ENCODE results near the gene EEF2K. TPM values are rescaled to one million over a fixed set of nuclear protein-coding genes. Genes with fewer than 3 reads are reported as not detected.

EEF2K gene
- total and polyA plus RNA-seq, 2 of the 13 experiments (the other 11 are each of a cell fraction or from before 2014, with no cell fraction given) = 22.0 to 23.8 TPM

- no peak overlapping the region for H3K27ac ChIP-seq (ENCODE audit: extremely low read length, insufficient read depth, low read length)
- ATAC-seq = no peak
- in situ Hi-C loops (cut with HindIII; ENCODE audit: extremely low pct_ligation_motif_present, low pct_unique_long_range_greater_than_20kb) = loop anchor here (25.0 kb wide), 2 partner anchors 766 to 1166 kb away; partner anchors contain the start of genes DNAH3 and LDAF1
- H3K9me3 ChIP-seq (ENCODE audit: low read length) = no peaks in the 10 kb centered on the region
- no peak for DNase-seq (ENCODE audit: low spot score)
- BruUV-seq (replicated peaks) = no TSS peak
- intact Hi-C loops (cut with micrococcal nuclease; ENCODE audit: unreplicated experiment) = no loop called here
- H3K9ac ChIP-seq (ENCODE audit: insufficient read depth, low read depth, low read length) = no peak overlapping the region
- no peak overlapping the region for H3K4me3 ChIP-seq (replicated peaks in 1 of 3; ENCODE audit: insufficient read depth in 1 of 3, low read depth in 2 of 3, low read length in 3 of 3)
- FAIRE-seq = no peak
- H3K4me1 ChIP-seq (ENCODE audit: insufficient read depth, low read length) = no peaks in the 10 kb centered on the region
- TF ChIP-seq RBM22 (optimal IDR thresholded peaks at IDR 0.05; ENCODE audit: low read length) (peak; percentile 12), ZNF737 (CRISPR knock-in tag; IDR thresholded peaks at IDR 0.05; ENCODE audit: borderline replicate concordance) (0 out of 2 replicates have a peak, but pooled peaks have one; percentile 32), AGO2 (optimal IDR thresholded peaks at IDR 0.05; ENCODE audit: low read depth, low read length) (peak; percentile 70), HIVEP1 (CRISPR knock-in tag; IDR thresholded peaks at IDR 0.05) (peak; percentile 36; the same call in 1 of the 2 replicates), MXD1 (CRISPR knock-in tag; IDR thresholded peaks at IDR 0.05) (0 out of 2 replicates have a peak, but pooled peaks have one; percentile 37), ZBTB43 (CRISPR knock-in tag; conservative IDR thresholded peaks at IDR 0.05) (no peak), ETV5 (CRISPR knock-in tag; IDR thresholded peaks at IDR 0.05; ENCODE audit: borderline replicate concordance) (no peak), STAG1 (CRISPR knock-in tag; IDR thresholded peaks at IDR 0.05) (no peak), FUBP1 (CRISPR knock-in tag; IDR thresholded peaks at IDR 0.05; ENCODE audit: borderline replicate concordance) (no peak), DRAP1 (CRISPR knock-in tag; IDR thresholded peaks at IDR 0.05) (no peak), ZNF225 (CRISPR knock-in tag; IDR thresholded peaks at IDR 0.05) (peak; percentile 50; the same call in 1 of the 2 replicates), ZNF660 (CRISPR knock-in tag; IDR thresholded peaks at IDR 0.05; ENCODE audit: borderline replicate concordance, low read depth) (0 out of 2 replicates have a peak, but pooled peaks have one; percentile 24), HINFP (CRISPR knock-in tag; IDR thresholded peaks at IDR 0.05; ENCODE audit: low read depth) (no peak)
- ChIA-PET CTCF (ENCODE audit: low intra/inter-chr PET ratio, low total read pairs) (no interaction called here), POLR2A (no interaction called here)
- WGBS (ENCODE audit: low lambda C conversion rate) = 96% methylated on average over 6 of the region's 10 CpGs
- H3K4me2 ChIP-seq (ENCODE audit: low read depth, low read length) = no peak overlapping the region
- peaks cover 71 to 93% of the 10 kb centered on the region in 2 experiments for H3K36me3 ChIP-seq (replicated peaks in 1 of 2; ENCODE audit: control insufficient read depth in 1 of 2, insufficient read depth in 2 of 2, low read length in 2 of 2)
- H3K79me2 ChIP-seq (ENCODE audit: insufficient read depth, low read length) = no peaks in the 10 kb centered on the region
- H3K27me3 ChIP-seq (ENCODE audit: control insufficient read depth in 1 of 2, insufficient read depth in 2 of 2, low read length in 2 of 2) = no peaks in the 10 kb centered on the region
- 0 out of 2 replicates have a peak, but pooled peaks cover 10% of the 10 kb centered on the region for H4K20me1 ChIP-seq (ENCODE audit: insufficient read depth, low read length)
- no peak overlapping the region for H2AFZ ChIP-seq (ENCODE audit: low read length)
Measured at GRCh38 chr16:22328081-22328725, 122.1 kb downstream of the EEF2K start.

Measured in HepG2 (cell line).